ENCODE measurements around the gene PIP4K2A. TPM values are rescaled to one million over a fixed set of nuclear protein-coding genes. Genes with fewer than 3 reads are reported as not detected.

PIP4K2A gene
- total and polyA plus RNA-seq, 2 of the 13 experiments (the other 11 are each of a cell fraction or from before 2014, with no cell fraction given), result 9.1 to 22.6 TPM

- POLR2A ChIA-PET, result no interaction called here
- intact Hi-C loops (cut with micrococcal nuclease; ENCODE audit: unreplicated experiment), result no loop called here
- H3K36me3 ChIP-seq (replicated peaks in 1 of 2; ENCODE audit: control insufficient read depth in 1 of 2, insufficient read depth in 2 of 2, low read length in 2 of 2), result peaks cover 3 to 27% of the 10 kb centered on the region in 2 experiments; a peak in 3 of 5 replicates
- no peaks in the 10 kb centered on the region for H3K27me3 ChIP-seq (ENCODE audit: control insufficient read depth in 1 of 2, insufficient read depth in 2 of 2, low read length in 2 of 2)
- no peak overlapping the region for H3K4me2 ChIP-seq (ENCODE audit: low read depth, low read length)
- H3K9ac ChIP-seq (ENCODE audit: insufficient read depth, low read depth, low read length), result no peak overlapping the region
- H4K20me1 ChIP-seq (ENCODE audit: insufficient read depth, low read length), result no peaks in the 10 kb centered on the region
- CTCF ChIA-PET (ENCODE audit: low intra/inter-chr PET ratio, low total read pairs), result no interaction called here
- no peaks in the 10 kb centered on the region for H3K79me2 ChIP-seq (ENCODE audit: insufficient read depth, low read length)
- H2AFZ ChIP-seq (ENCODE audit: low read length), result no peak overlapping the region
- 100% methylated on average over 1 of the region's 1 CpG for WGBS (ENCODE audit: low lambda C conversion rate)
- no peak overlapping the region for H3K4me3 ChIP-seq (replicated peaks in 1 of 3; ENCODE audit: insufficient read depth in 1 of 3, low read depth in 2 of 3, low read length in 3 of 3)
- no peak for ATAC-seq
- in situ Hi-C loops (cut with HindIII; ENCODE audit: extremely low pct_ligation_motif_present, low pct_unique_long_range_greater_than_20kb), result no loop called here
- BruUV-seq (replicated peaks), result no TSS peak
- DNase-seq (ENCODE audit: low spot score), result no peak
- no peak for FAIRE-seq
- H3K4me1 ChIP-seq (ENCODE audit: insufficient read depth, low read length), result no peaks in the 10 kb centered on the region
- no peak overlapping the region for H3K27ac ChIP-seq (ENCODE audit: extremely low read length, insufficient read depth, low read length)
- no peaks in the 10 kb centered on the region for H3K9me3 ChIP-seq (ENCODE audit: low read length)
- no peak for TF ChIP-seq CENPT (CRISPR knock-in tag; IDR thresholded peaks at IDR 0.05; ENCODE audit: low read depth)
- no peak for TF ChIP-seq FOSL1 (CRISPR knock-in tag; IDR thresholded peaks at IDR 0.05; ENCODE audit: borderline replicate concordance)
- TF ChIP-seq ZNF121 (CRISPR knock-in tag; IDR thresholded peaks at IDR 0.05), result no peak
- TF ChIP-seq, protein P1, sequence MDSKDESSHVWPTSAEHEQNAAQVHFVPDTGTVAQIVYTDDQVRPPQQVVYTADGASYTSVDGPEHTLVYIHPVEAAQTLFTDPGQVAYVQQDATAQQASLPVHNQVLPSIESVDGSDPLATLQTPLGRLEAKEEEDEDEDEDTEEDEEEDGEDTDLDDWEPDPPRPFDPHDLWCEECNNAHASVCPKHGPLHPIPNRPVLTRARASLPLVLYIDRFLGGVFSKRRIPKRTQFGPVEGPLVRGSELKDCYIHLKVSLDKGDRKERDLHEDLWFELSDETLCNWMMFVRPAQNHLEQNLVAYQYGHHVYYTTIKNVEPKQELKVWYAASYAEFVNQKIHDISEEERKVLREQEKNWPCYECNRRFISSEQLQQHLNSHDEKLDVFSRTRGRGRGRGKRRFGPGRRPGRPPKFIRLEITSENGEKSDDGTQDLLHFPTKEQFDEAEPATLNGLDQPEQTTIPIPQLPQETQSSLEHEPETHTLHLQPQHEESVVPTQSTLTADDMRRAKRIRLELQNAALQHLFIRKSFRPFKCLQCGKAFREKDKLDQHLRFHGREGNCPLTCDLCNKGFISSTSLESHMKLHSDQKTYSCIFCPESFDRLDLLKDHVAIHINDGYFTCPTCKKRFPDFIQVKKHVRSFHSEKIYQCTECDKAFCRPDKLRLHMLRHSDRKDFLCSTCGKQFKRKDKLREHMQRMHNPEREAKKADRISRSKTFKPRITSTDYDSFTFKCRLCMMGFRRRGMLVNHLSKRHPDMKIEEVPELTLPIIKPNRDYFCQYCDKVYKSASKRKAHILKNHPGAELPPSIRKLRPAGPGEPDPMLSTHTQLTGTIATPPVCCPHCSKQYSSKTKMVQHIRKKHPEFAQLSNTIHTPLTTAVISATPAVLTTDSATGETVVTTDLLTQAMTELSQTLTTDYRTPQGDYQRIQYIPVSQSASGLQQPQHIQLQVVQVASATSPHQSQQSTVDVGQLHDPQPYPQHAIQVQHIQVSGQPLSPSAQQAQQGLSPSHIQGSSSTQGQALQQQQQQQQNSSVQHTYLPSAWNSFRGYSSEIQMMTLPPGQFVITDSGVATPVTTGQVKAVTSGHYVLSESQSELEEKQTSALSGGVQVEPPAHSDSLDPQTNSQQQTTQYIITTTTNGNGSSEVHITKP (CRISPR knock-in tag; IDR thresholded peaks at IDR 0.05; ENCODE audit: low read depth), result no peak
- TF ChIP-seq ZSCAN29 (CRISPR knock-in tag; conservative IDR thresholded peaks at IDR 0.05), result no peak
- no peak for TF ChIP-seq RFX1 (IDR thresholded peaks at IDR 0.05)
- TF ChIP-seq, protein P2, sequence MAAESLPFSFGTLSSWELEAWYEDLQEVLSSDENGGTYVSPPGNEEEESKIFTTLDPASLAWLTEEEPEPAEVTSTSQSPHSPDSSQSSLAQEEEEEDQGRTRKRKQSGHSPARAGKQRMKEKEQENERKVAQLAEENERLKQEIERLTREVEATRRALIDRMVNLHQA (CRISPR knock-in tag; IDR thresholded peaks at IDR 0.05), result no peak
- TF ChIP-seq SATB2 (CRISPR knock-in tag; IDR thresholded peaks at IDR 0.05), result no peak
- no peak for TF ChIP-seq FOXO4 (CRISPR knock-in tag; conservative IDR thresholded peaks at IDR 0.05)
- TF ChIP-seq DNMT3B (CRISPR knock-in tag; conservative IDR thresholded peaks at IDR 0.05), result no peak
- TF ChIP-seq ZNF775 (CRISPR knock-in tag; IDR thresholded peaks at IDR 0.05; ENCODE audit: borderline replicate concordance), result no peak
- no peak for TF ChIP-seq ZKSCAN1 (IDR thresholded peaks at IDR 0.05; ENCODE audit: low read length)
- no peak for TF ChIP-seq MEIS2 (CRISPR knock-in tag; IDR thresholded peaks at IDR 0.05)
- TF ChIP-seq HNRNPL (IDR thresholded peaks at IDR 0.05; ENCODE audit: low read depth, low read length), result no peak
- no peak for TF ChIP-seq GABPA (IDR thresholded peaks at IDR 0.05; ENCODE audit: low read depth, low read length)
- TF ChIP-seq GABPA (CRISPR knock-in tag; IDR thresholded peaks at IDR 0.05; ENCODE audit: low read depth), result no peak
- TF ChIP-seq ZNF546 (CRISPR knock-in tag; conservative IDR thresholded peaks at IDR 0.05), result no peak
- TF ChIP-seq ZSCAN31 (CRISPR knock-in tag; IDR thresholded peaks at IDR 0.05; ENCODE audit: low read depth), result no peak
Measured at GRCh38 chr10:22588462-22588861, 125.9 kb downstream of the PIP4K2A start.
